Endothelial cell of hepatic sinusoid (primary cell): ENCODE results near the gene FASTK.

ENCODE experiments used
- in situ Hi-C: cut with HindIII; loops from 2 replicates; pipeline ENCODE4 v1.10.0; 2017; ENCODE audit warnings: low sequenced_read_pairs

The FASTK gene

GRCh38 chr7:151118108-151119054 is 37.8 kb upstream of the FASTK start:
- in situ Hi-C loops: no loop called here

- in situ Hi-C loops: no loop called here
These were observed 37.0 kb upstream of the FASTK start for GRCh38 chr7:151117565-151117964.

- in situ Hi-C loops: no loop called here
These were observed 36.2 kb upstream of the FASTK start for GRCh38 chr7:151116603-151117440.

- in situ Hi-C loops: no loop called here
These were observed 35.3 kb upstream of the FASTK start for GRCh38 chr7:151115836-151116418.

- in situ Hi-C loops: no loop called here
These were observed 34.7 kb upstream of the FASTK start for GRCh38 chr7:151115121-151115835.

- in situ Hi-C loops: no loop called here
These were observed 33.8 kb upstream of the FASTK start for GRCh38 chr7:151114151-151115090.

- in situ Hi-C loops: no loop called here
These were observed 32.9 kb upstream of the FASTK start for GRCh38 chr7:151113344-151114150.

GRCh38 chr7:151110941-151111645 is 30.5 kb upstream of the FASTK start:
- in situ Hi-C loops: no loop called here

GRCh38 chr7:151110236-151110940 is 29.8 kb upstream of the FASTK start:
- in situ Hi-C loops: no loop called here

- in situ Hi-C loops: no loop called here
These were observed 28.8 kb upstream of the FASTK start for GRCh38 chr7:151109094-151110048.

- in situ Hi-C loops: no loop called here
These were observed 27.3 kb upstream of the FASTK start for GRCh38 chr7:151107882-151108281.

- in situ Hi-C loops: no loop called here
These were observed 24.0 kb upstream of the FASTK start for GRCh38 chr7:151104411-151105235.

GRCh38 chr7:151103973-151104372 is 23.4 kb upstream of the FASTK start:
- in situ Hi-C loops: no loop called here

GRCh38 chr7:151102991-151103390 is 22.4 kb upstream of the FASTK start:
- in situ Hi-C loops: no loop called here

GRCh38 chr7:151101621-151102396 is 21.2 kb upstream of the FASTK start:
- in situ Hi-C loops: no loop called here
